ENCODE data around the gene CCDC177.
A peak's percentile ranks its signal among the peaks of the same experiment; 100 is the strongest.

Gene CCDC177

DNA sequence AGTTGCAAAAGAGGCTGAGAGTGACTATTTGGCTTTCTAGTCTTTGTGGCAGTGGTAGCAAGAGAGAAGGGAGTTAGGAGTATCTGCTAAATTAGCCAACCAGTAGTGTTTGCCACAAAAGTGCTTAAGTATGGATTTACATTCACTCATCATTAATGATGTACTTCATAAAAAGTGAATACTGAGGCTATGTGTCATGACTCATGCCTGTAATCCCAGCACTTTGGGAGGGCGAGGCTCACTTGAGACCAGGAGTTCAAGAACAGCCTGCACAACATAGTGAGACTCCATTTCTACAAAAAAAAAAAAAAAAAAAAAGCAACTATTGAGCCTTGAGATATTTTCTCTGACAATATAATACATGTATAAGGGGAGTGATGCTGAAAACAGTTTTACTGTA, 36.8 kb downstream of the CCDC177 start:
- no peaks in the 10 kb centered on the region for H3K9me3 Mint-ChIP-seq
- no peak overlapping the region for H3K4me3 Mint-ChIP-seq
- no peak for TF ChIP-seq CTCF (IDR thresholded peaks at IDR 0.05; ENCODE audit: unreplicated experiment in 3 of 3)
- H3K27me3 Mint-ChIP-seq (ENCODE audit: low read depth), result peaks cover 23% of the 10 kb centered on the region
- H3K27ac Mint-ChIP-seq, result no peak overlapping the region
- no peaks in the 10 kb centered on the region for H3K36me3 Mint-ChIP-seq (ENCODE audit: low read depth)
- peaks cover 6% of the 10 kb centered on the region for H3K4me1 Mint-ChIP-seq

DNA sequence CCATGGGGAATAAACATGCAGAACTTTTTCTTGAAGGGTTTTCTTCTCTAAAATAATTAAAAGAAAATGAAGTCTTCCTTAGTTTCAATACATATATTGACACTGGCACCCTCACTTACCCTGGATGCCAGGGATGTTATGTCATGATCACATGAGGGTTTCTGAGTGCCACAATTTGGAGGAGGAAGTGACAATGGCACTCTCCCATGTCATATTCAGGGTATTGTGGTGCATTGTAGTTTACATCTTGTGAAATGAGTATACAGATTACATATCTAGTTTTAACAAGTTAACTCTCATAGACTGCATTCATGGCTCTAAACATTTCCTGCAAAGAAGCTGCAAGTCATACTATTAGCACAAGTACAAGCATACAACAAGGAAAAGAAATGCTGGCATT, 37.7 kb downstream of the CCDC177 start:
- no peak overlapping the region for H3K4me3 Mint-ChIP-seq
- no peaks in the 10 kb centered on the region for H3K36me3 Mint-ChIP-seq (ENCODE audit: low read depth)
- peaks cover 21% of the 10 kb centered on the region for H3K27me3 Mint-ChIP-seq (ENCODE audit: low read depth)
- no peak overlapping the region for H3K27ac Mint-ChIP-seq
- H3K4me1 Mint-ChIP-seq, result peaks cover 6% of the 10 kb centered on the region
- no peak for TF ChIP-seq CTCF (IDR thresholded peaks at IDR 0.05; ENCODE audit: unreplicated experiment in 3 of 3)
- H3K9me3 Mint-ChIP-seq, result no peaks in the 10 kb centered on the region

GRCh38 chr14:69535230-69535848, 39.3 kb downstream of the CCDC177 start:
- no peak overlapping the region for H3K27ac Mint-ChIP-seq
- peaks cover 24% of the 10 kb centered on the region for H3K27me3 Mint-ChIP-seq (ENCODE audit: low read depth)
- peaks cover 6% of the 10 kb centered on the region for H3K4me1 Mint-ChIP-seq
- peak; percentile 64 to 76 (median 73) for TF ChIP-seq CTCF (IDR thresholded peaks at IDR 0.05; ENCODE audit: unreplicated experiment in 3 of 3)
- no peak overlapping the region for H3K4me3 Mint-ChIP-seq
- H3K9me3 Mint-ChIP-seq, result no peaks in the 10 kb centered on the region
- no peaks in the 10 kb centered on the region for H3K36me3 Mint-ChIP-seq (ENCODE audit: low read depth)

DNA sequence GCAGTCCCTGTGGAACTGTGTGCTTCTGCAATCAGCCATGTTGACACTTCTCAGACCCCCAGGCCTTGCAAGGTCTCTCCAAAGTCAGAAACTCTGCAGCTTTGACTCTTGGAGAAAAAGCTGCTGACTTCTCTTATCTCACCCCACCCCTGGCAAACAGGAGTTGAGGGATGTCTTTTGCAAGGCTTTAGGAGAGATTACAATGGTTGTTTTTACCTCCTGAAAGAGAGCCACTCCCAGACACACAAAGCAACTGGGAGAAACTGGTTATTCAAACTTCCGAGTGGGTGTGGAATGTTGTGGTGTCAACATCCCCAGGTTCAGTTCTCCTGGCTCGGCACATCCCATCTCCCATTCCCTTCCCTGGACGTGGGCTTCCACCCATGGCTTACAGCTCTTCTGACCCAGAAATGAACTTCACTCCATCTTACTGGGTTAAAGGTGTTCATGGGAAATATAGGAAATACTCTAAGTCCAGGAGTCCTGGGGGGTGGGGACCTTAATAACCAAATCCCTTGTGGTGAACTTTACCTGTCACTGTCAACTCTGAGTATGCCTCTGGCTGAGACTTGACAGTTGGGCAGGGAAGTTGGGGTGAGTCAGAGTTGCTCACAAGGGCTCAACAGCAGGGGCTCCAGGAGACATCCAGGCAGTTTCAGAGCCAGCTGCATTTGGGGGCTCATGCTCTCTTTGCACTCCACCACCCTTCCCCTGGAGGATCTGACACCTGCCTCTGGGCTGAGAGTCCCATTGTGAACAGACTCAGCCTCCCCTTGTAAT, 41.9 kb downstream of the CCDC177 start:
- H3K4me1 Mint-ChIP-seq, result peaks cover 6% of the 10 kb centered on the region
- H3K4me3 Mint-ChIP-seq, result no peak overlapping the region
- H3K27me3 Mint-ChIP-seq (ENCODE audit: low read depth), result peaks cover 24% of the 10 kb centered on the region
- no peak overlapping the region for H3K27ac Mint-ChIP-seq
- no peak for TF ChIP-seq CTCF (IDR thresholded peaks at IDR 0.05; ENCODE audit: unreplicated experiment in 3 of 3)
- H3K36me3 Mint-ChIP-seq (ENCODE audit: low read depth), result no peaks in the 10 kb centered on the region
- no peaks in the 10 kb centered on the region for H3K9me3 Mint-ChIP-seq

DNA sequence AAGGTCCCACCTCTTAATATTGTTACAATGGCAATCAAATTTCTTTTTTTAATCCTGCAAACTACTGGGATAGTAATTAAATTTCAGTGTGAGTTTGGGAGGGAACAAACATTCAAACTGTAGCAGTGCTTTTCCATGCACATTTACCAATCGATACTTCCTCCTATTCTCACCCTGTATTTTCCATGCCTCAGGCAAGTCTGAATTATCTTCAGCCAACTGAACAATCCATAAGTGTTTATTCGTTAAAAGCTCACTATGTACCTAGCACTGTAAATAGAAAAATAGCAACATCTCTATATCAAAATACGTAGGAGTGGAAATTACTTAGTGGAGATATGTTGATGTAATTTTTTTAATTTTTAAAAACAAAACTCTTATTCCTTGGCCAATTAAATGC, 43.5 kb downstream of the CCDC177 start:
- Mint-ChIP-seq H3K4me3 (no peak overlapping the region), H3K27me3 (ENCODE audit: low read depth) (peaks cover 22% of the 10 kb centered on the region), H3K36me3 (ENCODE audit: low read depth) (no peaks in the 10 kb centered on the region), H3K9me3 (no peaks in the 10 kb centered on the region), H3K27ac (no peak overlapping the region), H3K4me1 (peaks cover 6% of the 10 kb centered on the region)
- no peak for TF ChIP-seq CTCF (IDR thresholded peaks at IDR 0.05; ENCODE audit: unreplicated experiment in 3 of 3)

- Mint-ChIP-seq H3K27ac (no peak overlapping the region), H3K4me1 (no peaks in the 10 kb centered on the region), H3K27me3 (ENCODE audit: low read depth) (peaks cover 20% of the 10 kb centered on the region), H3K36me3 (ENCODE audit: low read depth) (no peaks in the 10 kb centered on the region), H3K9me3 (no peaks in the 10 kb centered on the region), H3K4me3 (no peak overlapping the region)
- no peak for TF ChIP-seq CTCF (IDR thresholded peaks at IDR 0.05; ENCODE audit: unreplicated experiment in 3 of 3)
Measured at GRCh38 chr14:69530095-69530494, 44.6 kb downstream of the CCDC177 start.

Measured in nephron (organoid).